Erythroblast (primary cell): ENCODE measurements around the gene EME2.

Source experiments
- GATA1 ChIP-seq: IDR thresholded peaks from 2 replicates; pipeline ENCODE4 v1.6.1; 2011; ENCODE audit warnings: low read depth, mild to moderate bottlenecking, control low read depth, low read length, moderate library complexity
- POLR2A ChIP-seq: IDR thresholded peaks from 2 replicates; pipeline ENCODE4 v1.6.1; 2011; ENCODE audit warnings: mild to moderate bottlenecking, low read length

- no peak for TF ChIP-seq POLR2A
- TF ChIP-seq GATA1, result no peak
Observed at GRCh38 chr16:1743376-1744337, 29.0 kb upstream of the EME2 start.
